HG03558 (cell line): ENCODE measurements around the gene BRCA2.
"Not testable (repeated sequence)": the region's sequence is repeated elsewhere in the genome, so short reads cannot be mapped to it uniquely, and the experiment has no call there.

ENCODE experiments used
- ATAC-seq: cut with Tn5 transposase; IDR thresholded peaks from one replicate; pipeline ENCODE4 v1.9.1; 2021; ENCODE audit warnings: moderate number of reproducible peaks; ENCODE audit not compliant: unreplicated experiment; ENCODE audit errors: extremely low read depth

The BRCA2 gene

GRCh38 chr13:32310134-32310706, 5.1 kb upstream of the BRCA2 start:
- no peak for ATAC-seq

GRCh38 chr13:32311188-32311897, 4.0 kb upstream of the BRCA2 start:
- no peak for ATAC-seq

- ATAC-seq: no peak
Measured at GRCh38 chr13:32314271-32315237, 754 bp upstream of the BRCA2 start.

- peak; percentile 29 for ATAC-seq
Measured at GRCh38 chr13:32316028-32316339, 676 bp downstream of the BRCA2 start.

GRCh38 chr13:32316501-32316900, 1.2 kb downstream of the BRCA2 start:
- ATAC-seq: no peak

- ATAC-seq: no peak
Measured at GRCh38 chr13:32317716-32318465, 2.6 kb downstream of the BRCA2 start.

- no peak for ATAC-seq
Measured at GRCh38 chr13:32320528-32320927, 5.2 kb downstream of the BRCA2 start.

GRCh38 chr13:32323912-32324311, 8.6 kb downstream of the BRCA2 start:
- ATAC-seq: no peak

GRCh38 chr13:32330441-32330840, 15.1 kb downstream of the BRCA2 start:
- ATAC-seq: no peak

- ATAC-seq: no peak
Measured at GRCh38 chr13:32334671-32335070, 19.4 kb downstream of the BRCA2 start.

- no peak for ATAC-seq
Measured at GRCh38 chr13:32340914-32341313, 25.6 kb downstream of the BRCA2 start.

- no peak for ATAC-seq
Measured at GRCh38 chr13:32347651-32348050, 32.3 kb downstream of the BRCA2 start.

- not testable (repeated sequence) for ATAC-seq
Measured at GRCh38 chr13:32350839-32351441, 35.6 kb downstream of the BRCA2 start.

GRCh38 chr13:32354040-32354439, 38.7 kb downstream of the BRCA2 start:
- no peak for ATAC-seq

- ATAC-seq: not testable (repeated sequence)
Measured at GRCh38 chr13:32355935-32356334, 40.6 kb downstream of the BRCA2 start.

GRCh38 chr13:32362574-32362973, 47.3 kb downstream of the BRCA2 start:
- ATAC-seq: no peak

GRCh38 chr13:32370805-32371204, 55.5 kb downstream of the BRCA2 start:
- ATAC-seq: no peak

- no peak for ATAC-seq
Measured at GRCh38 chr13:32376642-32377415, 61.5 kb downstream of the BRCA2 start.

- ATAC-seq: no peak
Measured at GRCh38 chr13:32378012-32378411, 62.7 kb downstream of the BRCA2 start.
